SK-N-MC (cell line): Measurements from ENCODE around the gene CCDC198.

Source experiments
- EZH2 ChIP-seq: fragments of 200-600 bp; sonication (generic); IDR thresholded peaks from one replicate; pipeline ENCODE4 v1.6.1; 2017; ENCODE audit warnings: antibody characterized with exemption
- FOXP2 ChIP-seq: optimal IDR thresholded peaks from 2 replicates; pipeline ENCODE3; 2011; ENCODE audit warnings: mild to moderate bottlenecking, moderate library complexity; ENCODE audit not compliant: insufficient read depth; ENCODE audit errors: extremely low read length, control extremely low read depth
- POLR2AphosphoS5 ChIP-seq: IDR thresholded peaks from 2 replicates; pipeline ENCODE4 v1.6.1; 2012; ENCODE audit warnings: mild to moderate bottlenecking, low read depth, low read length, borderline replicate concordance

DNA sequence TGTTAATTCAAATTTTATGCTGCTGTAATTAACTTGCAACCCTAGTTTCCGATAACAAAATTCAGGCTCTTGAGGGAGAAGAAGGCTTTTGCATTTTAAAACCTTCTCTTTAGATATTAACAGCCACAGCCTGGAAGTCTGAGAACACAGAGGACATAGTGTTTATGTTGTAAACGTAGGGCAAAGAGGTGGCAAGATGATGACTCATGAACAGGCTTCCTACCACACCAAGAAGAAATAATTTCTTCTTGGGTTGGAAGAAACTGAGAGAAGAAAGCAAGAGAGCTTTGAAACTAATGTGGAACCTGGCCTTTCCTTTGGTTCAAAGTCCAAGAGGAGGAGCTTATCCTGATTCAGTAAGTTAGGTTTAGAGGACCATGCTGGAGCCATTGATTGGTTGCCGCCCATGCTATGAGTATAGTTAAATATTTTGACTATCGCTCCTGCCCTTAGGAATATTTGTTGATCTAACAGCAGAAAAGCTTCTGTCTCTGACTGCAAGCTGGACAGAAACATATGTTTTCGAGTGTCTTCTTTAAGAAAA, 31.8 kb downstream of the CCDC198 start:
- TF ChIP-seq EZH2 (no peak), POLR2AphosphoS5 (no peak), FOXP2 (no peak)
